Central memory CD4-positive, alpha-beta T cell (primary cell): Measurements from ENCODE around the gene C3.
A peak's percentile ranks its signal among the peaks of the same experiment; 100 is the strongest.
"Not testable (repeated sequence)": the region's sequence is repeated elsewhere in the genome, so short reads cannot be mapped to it uniquely, and the experiment has no call there.

Source experiments
- DNase-seq: peaks from one replicate; pipeline ENCODE4 v3.0.0; 2022

Gene C3

DNA sequence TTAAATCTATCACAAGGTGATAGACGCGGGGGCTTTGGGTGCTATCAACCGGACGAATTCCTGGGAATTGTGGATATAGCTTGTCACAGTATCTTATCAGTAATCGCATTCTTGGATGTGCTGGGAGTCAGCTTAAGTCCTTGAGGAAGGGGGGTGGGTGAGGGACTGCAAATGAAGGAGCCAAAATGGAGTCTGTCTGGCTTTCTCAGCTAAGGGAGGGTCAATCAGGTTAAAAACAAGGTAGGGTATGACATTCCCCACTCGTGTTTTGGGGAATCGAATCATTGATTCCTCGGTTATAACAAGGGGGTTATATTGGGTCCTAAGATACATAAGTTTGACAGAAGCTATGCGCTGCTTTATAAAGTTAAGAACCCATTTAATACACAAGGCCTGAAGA lies 64.1 kb downstream of the C3 start:
- DNase-seq: not testable (repeated sequence)

DNA sequence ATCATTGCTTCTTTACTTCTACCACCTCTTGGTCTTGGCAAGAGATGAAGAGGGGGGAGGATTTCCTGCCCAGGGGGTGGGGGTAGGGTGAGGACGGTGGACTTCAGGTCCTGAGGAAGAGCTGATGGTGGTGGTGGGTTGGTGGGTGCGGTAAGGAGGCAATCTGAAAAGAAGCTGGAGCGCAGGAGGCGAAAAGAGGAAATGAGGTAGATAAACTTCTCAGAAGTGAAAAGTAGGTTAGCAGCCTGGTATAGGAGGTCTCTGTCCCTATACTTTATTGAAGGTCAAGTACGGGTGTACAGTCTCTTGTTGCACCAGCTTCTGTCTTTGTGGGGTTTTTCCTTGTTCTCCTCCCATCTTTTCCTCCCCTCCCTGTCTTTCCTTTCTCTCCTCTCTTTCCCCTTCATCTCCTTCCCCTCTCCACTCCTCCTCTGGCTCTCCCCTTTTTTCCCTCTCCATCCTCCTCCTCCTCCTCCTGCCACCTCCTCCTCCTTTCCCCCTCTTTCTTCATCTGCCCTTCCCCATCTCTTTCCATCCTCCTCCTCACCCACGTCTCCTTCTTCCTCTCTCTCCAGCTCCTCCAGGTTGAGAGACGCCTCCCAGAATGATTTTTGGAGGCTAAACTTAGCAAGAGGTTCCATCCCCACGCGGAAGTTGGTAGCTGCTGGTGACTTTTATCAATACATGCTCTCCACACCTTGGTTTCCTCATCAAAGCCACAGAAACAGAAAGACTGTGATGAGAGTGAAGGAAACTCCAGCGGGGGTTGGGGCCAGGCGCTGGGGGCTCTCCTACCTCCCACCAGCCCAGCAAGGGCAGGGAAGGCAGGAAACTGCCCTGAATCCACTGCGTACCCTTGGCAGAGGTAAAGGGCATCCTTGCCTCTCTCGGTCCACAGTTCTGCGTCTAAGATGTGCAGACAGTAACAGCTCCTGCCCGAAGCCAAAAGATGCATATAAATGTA lies 65.8 kb downstream of the C3 start:
- peak; percentile 43 for DNase-seq

DNA sequence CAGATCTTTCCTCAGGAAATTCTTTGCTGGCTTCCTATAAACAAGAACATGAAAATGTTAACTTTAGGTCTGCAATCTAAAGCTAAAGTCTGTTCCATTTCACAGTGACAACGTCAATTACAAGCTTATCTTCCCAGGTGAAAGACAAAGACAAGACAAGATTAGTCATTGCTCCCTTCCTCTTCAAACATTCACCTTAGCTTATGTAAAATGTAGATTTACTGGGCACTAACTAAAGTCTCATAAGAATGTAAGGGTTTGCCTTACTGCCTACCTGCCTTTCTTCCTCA lies 67.7 kb downstream of the C3 start:
- no peak for DNase-seq

DNA sequence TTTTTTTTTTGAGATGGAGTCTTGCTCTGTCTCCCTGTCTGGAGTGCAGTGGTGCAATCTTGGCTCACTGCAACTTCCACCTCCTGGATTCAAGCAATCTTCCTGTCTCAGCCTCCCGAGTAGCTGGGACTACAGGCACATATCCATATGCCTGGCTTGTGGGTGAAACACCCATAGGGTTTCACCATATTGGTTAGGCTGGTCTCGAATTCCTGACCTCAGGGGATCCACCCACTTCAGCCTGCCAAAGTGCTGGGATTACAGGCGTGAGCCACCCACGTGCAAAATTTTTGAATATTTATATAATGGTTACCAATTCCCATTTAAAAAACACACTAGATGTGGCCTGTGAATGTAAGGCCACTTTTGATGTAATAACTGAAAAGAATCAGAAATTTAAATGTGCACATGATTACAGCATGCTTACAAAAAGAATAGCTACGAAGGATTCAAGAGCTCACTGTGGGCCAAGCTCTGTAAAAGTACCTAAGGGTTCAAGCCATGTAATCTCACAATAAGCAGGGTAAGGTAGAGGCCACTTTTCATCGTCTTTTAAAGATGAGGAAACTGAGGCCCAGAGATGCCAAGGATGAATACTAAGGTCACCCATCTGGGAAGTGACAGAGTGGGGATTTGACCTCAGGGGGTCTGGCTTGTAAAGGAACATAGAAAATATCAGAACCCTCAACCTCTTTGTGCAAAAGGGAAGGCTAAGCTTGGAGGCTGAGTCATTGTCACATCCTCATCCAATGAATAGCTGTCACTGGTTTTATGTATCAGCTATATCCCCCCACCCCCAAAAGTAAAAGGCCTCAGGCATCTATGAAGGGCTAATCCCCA lies 68.3 kb downstream of the C3 start:
- no peak for DNase-seq

DNA sequence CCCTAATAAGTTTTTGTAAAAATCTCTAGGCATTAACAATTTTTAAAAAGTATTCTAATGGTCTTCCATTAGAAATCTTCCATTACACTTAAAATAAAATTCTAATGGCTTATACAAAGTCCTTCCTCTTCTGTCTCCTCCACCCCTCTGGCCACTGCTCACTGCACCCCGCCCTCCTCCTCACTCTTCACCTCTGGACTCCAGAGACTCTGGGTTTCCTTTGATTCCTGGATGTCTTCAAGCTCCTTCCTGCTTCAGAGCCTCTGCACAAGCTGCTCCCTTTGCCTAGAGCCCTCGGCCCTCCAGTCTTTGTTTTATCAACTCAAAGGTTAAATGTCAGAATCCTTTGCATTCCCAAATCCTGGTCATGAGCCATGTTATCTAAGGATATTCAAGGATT lies 71.3 kb downstream of the C3 start:
- no peak for DNase-seq

DNA sequence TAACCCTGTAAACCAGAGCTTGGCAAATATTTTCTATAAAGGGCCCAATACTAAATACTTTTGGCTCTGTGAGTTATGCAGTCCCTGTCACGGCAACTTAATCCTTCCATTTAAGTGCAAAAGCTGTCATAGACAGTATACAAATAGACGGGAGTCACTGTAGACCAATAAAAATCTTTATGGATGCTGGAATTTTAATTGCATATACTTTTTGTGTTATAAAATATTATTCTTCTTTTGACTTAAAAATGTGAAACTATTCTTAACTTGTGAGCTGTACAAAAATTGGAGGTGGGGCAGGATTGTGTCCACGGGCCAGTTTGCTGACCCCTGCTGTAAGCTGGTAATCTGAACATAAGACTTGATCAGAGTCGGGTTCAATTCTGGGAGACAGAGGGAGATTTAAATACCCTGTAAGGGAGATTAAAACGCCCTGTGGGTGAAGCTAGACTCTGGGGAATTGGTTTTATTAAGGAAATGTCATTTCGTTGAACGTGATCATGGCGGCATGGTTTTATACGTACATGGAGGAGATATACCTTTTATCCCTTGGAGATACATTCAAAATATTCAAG lies 72.2 kb downstream of the C3 start:
- no peak for DNase-seq

DNA sequence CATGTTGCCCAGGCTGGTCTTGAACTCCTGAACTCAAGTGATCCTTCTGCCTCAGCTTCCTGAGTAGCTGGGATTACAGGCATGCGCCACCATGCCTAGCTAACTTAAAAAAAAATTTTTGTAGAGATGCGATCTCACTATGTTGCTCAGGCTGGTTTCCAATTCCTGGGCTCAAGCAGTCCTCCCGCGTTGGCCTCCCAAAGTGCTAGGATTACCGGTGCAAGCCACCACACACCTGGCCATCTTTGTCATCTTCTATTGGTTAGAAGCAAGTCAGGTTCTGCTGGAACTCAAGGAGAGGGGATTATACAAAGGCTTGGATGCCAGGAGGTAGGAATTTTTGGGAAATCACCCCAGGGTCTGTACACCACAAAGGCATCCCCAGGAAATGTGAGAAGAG lies 75.7 kb downstream of the C3 start:
- no peak for DNase-seq

DNA sequence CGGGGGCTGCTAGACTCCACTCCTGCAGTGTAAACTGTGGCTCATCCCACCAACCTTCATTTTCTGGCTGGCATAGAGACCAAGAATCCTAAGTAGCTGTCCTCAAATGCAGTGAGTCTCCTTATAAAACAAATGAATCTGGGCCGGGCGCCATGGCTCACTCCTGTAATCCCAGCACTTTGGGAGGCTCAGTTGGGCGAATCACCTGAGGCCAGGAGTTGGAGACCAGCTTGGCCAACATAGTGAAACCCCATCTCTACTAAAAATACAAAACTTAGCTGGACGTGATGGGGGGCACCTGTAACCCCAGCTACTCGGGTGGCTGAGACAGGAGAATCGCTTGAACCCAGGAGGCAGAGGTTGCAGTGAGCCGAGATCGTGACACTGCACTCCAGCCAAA lies 80.1 kb downstream of the C3 start:
- DNase-seq: not testable (repeated sequence)

DNA sequence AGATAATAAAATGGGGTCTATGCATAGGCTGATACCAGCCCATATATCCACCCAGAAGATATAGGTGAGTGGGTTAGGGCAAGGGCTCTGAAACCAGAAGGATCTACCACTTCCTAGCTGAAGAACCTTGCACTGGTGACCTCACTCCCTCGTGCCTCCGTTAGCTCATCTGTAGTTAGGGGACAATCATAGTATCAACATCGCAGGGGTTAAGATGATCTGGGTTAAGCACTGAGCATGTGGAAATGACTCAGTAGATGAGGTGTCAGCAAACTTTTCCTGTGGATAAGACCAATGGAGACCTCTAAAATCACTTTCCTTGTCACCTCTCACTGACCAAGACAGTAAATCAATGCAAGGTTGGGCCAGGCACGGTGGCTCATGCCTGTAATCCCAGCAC lies 81.0 kb downstream of the C3 start:
- DNase-seq: no peak

DNA sequence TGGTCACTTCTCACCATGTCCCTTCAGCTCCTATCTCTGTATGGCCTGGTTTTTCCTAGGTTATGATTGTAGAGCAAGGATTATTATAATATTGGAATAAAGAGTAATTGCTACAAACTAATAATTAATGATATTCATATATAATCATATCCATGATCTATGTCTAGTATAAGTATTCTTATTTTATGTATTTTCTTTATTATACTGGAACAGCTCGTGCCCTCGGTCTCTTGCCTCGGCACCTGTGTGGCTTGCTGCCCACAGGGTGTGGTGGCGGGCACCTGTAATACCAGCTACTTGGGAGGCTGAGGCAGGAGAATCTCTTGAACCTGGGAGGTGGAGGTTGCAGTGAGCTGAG lies 87.0 kb downstream of the C3 start:
- DNase-seq: not testable (repeated sequence)

DNA sequence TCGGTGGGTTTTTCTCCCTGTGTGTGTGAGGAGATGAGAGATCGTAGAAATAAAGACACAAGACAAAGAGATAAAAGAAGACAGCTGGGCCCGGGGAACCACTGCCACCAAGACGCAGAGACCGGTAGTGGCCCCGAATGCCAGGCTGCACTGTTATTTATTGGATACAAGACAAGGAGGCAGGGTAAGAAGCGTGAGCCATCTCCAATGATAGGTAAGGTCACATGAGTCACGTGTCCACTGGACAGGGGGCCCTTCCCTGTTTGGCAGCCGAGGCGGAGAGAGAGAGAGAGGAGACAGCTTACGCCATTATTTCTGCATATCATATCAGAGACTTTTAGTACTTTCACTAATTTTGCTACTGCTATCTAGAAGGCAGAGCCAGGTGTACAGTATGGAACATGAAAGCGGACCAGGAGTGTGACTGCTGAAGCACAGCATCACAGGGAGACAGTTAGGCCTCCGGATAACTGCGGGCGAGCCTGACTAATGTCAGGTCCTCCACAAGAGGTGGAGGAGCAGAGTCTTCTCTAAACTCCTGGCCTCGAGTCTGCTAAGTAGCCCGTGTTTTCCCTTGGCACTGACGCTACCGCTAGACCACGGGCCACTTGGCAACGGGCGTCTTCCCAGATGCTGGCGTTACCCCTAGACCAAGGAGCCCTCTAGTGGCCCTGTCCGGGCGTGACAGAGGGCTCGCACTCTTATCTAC lies 87.5 kb downstream of the C3 start:
- DNase-seq: not testable (repeated sequence)

DNA sequence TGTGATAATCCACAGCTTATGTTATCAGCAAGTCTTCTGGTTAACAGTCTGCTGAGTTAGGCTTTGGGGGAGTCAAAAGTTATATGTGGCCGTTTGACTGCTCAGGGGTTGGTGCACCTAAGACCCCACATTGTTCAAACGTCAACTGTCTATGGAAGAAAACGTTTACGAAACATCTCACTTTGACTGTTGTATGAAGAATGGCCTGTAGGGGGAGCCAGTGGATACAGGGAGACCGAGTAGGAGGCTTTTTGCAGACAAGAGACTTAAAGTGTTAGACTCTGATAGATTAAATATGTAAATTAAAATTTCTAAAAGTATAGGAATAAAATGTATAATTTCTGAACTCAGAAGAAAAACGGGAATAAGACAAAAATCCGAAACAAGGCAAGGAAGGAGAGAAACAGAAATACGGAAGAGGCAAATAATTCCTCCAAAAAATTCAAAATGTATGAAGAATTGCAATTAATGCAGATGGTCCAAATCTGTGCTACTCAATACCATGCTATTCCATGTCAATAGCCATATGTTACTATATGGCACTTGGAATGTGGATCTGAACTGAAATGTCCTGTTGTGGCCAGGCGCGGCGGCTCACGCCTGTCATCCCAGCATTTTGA lies 88.3 kb downstream of the C3 start:
- peak; percentile 78 for DNase-seq
